ENCODE data around the gene NAT14.
A peak's percentile ranks its signal among the peaks of the same experiment; 100 is the strongest.

Gene NAT14

GRCh38 chr19:55460670-55461258, 24.2 kb upstream of the NAT14 start:
- DNase-seq (ENCODE audit: extremely low spot score) = peak; percentile 71
- ChIA-PET CTCF (no interaction called here), POLR2A (interaction anchor here (0.9 kb wide), 1 partner anchor 343 kb away, joined by 3 read pairs; the partner anchor contains the start of gene PPP1R12C)
- TF ChIP-seq SP1 (IDR thresholded peaks at IDR 0.05) = no peak
- TF ChIP-seq FOXA1 (IDR thresholded peaks at IDR 0.05) = no peak
- no peak for TF ChIP-seq FOXM1 (IDR thresholded peaks at IDR 0.05; ENCODE audit: borderline replicate concordance)
- TF ChIP-seq TARDBP (IDR thresholded peaks at IDR 0.05) = no peak
- no peak for TF ChIP-seq ZNF384 (IDR thresholded peaks at IDR 0.05)
- no peak for TF ChIP-seq ARNT (IDR thresholded peaks at IDR 0.05)
- TF ChIP-seq SUZ12 (IDR thresholded peaks at IDR 0.05) = no peak
- no peak for TF ChIP-seq FOXK2 (IDR thresholded peaks at IDR 0.05)
- no peak for TF ChIP-seq LEF1 (IDR thresholded peaks at IDR 0.05; ENCODE audit: borderline replicate concordance)
- no peak for TF ChIP-seq CTBP1 (IDR thresholded peaks at IDR 0.05; ENCODE audit: borderline replicate concordance)
- no peak for TF ChIP-seq HDGF (IDR thresholded peaks at IDR 0.05; ENCODE audit: borderline replicate concordance)
- TF ChIP-seq L3MBTL2 (conservative IDR thresholded peaks at IDR 0.05) = no peak
- no peak for TF ChIP-seq PKNOX1 (IDR thresholded peaks at IDR 0.05)

GRCh38 chr19:55461259-55461973, 23.6 kb upstream of the NAT14 start, which contains the start of gene ISOC2:
ISOC2 (minus strand) TSS chr19:55461642; CDS start chr19:55456486, 5,156 bp downstream.
- DNase-seq (ENCODE audit: extremely low spot score) = peak; percentile 96
- ChIA-PET POLR2A (interaction anchor here (0.7 to 1.4 kb wide), 8 partner anchors 9 to 392 kb away, joined by 3 to 14 read pairs (median 3); partner anchors contain the start of genes HSPBP1, PPP6R1, UBE2S and ZNF628), CTCF (no interaction called here)
- TF ChIP-seq ARNT (IDR thresholded peaks at IDR 0.05) (no peak), NFRKB (IDR thresholded peaks at IDR 0.05) (no peak), FOXA1 (IDR thresholded peaks at IDR 0.05) (no peak), PKNOX1 (IDR thresholded peaks at IDR 0.05) (peak; percentile 99), ZNF384 (IDR thresholded peaks at IDR 0.05) (no peak), SUZ12 (IDR thresholded peaks at IDR 0.05) (no peak), BHLHE40 (IDR thresholded peaks at IDR 0.05; ENCODE audit: borderline replicate concordance) (no peak), CTBP1 (IDR thresholded peaks at IDR 0.05; ENCODE audit: borderline replicate concordance) (no peak), TARDBP (IDR thresholded peaks at IDR 0.05) (no peak), ELF4 (IDR thresholded peaks at IDR 0.05) (no peak), L3MBTL2 (conservative IDR thresholded peaks at IDR 0.05) (peak; percentile 76), FOXM1 (IDR thresholded peaks at IDR 0.05; ENCODE audit: borderline replicate concordance) (no peak), FOXK2 (IDR thresholded peaks at IDR 0.05) (no peak), LEF1 (IDR thresholded peaks at IDR 0.05; ENCODE audit: borderline replicate concordance) (no peak), HDGF (IDR thresholded peaks at IDR 0.05; ENCODE audit: borderline replicate concordance) (peak; percentile 87; the same call in 1 of the 2 replicates), SP1 (IDR thresholded peaks at IDR 0.05) (peak; percentile 94)

GRCh38 chr19:55461974-55462626, 22.9 kb upstream of the NAT14 start:
- ChIA-PET POLR2A (interaction anchor here (0.7 to 1.4 kb wide), 9 partner anchors 10 to 392 kb away, joined by 3 to 14 read pairs (median 3); partner anchors contain the start of genes HSPBP1, PPP6R1, UBE2S and ZNF628), CTCF (no interaction called here)
- no peak for DNase-seq (ENCODE audit: extremely low spot score)
- no peak for TF ChIP-seq CTBP1 (IDR thresholded peaks at IDR 0.05; ENCODE audit: borderline replicate concordance)
- peak; percentile 9; the same call in 1 of the 2 replicates for TF ChIP-seq L3MBTL2 (conservative IDR thresholded peaks at IDR 0.05)
- no peak for TF ChIP-seq FOXM1 (IDR thresholded peaks at IDR 0.05; ENCODE audit: borderline replicate concordance)

GRCh38 chr19:55462722-55463121, 22.3 kb upstream of the NAT14 start:
- DNase-seq (ENCODE audit: extremely low spot score) = no peak
- POLR2A ChIA-PET = interaction anchor here (1.0 to 1.4 kb wide), 2 partner anchors 11 to 14 kb away, joined by 3 to 5 read pairs; partner anchors contain the start of gene ZNF628
- TF ChIP-seq L3MBTL2 (conservative IDR thresholded peaks at IDR 0.05) (no peak), NFRKB (IDR thresholded peaks at IDR 0.05) (no peak), PKNOX1 (IDR thresholded peaks at IDR 0.05) (no peak), TARDBP (IDR thresholded peaks at IDR 0.05) (no peak), FOXA1 (IDR thresholded peaks at IDR 0.05) (no peak), FOXK2 (IDR thresholded peaks at IDR 0.05) (no peak), SP1 (IDR thresholded peaks at IDR 0.05) (no peak), HDGF (IDR thresholded peaks at IDR 0.05; ENCODE audit: borderline replicate concordance) (no peak), BHLHE40 (IDR thresholded peaks at IDR 0.05; ENCODE audit: borderline replicate concordance) (no peak), ZNF384 (IDR thresholded peaks at IDR 0.05) (no peak), FOXM1 (IDR thresholded peaks at IDR 0.05; ENCODE audit: borderline replicate concordance) (no peak), SUZ12 (IDR thresholded peaks at IDR 0.05) (no peak), ARNT (IDR thresholded peaks at IDR 0.05) (no peak), ELF4 (IDR thresholded peaks at IDR 0.05) (no peak), LEF1 (IDR thresholded peaks at IDR 0.05; ENCODE audit: borderline replicate concordance) (no peak)
- CTCF ChIA-PET = no interaction called here

- DNase-seq (ENCODE audit: extremely low spot score) = no peak
- TF ChIP-seq TARDBP (IDR thresholded peaks at IDR 0.05) (no peak), FOXM1 (IDR thresholded peaks at IDR 0.05; ENCODE audit: borderline replicate concordance) (no peak), BHLHE40 (IDR thresholded peaks at IDR 0.05; ENCODE audit: borderline replicate concordance) (no peak)
- CTCF ChIA-PET = no interaction called here
- POLR2A ChIA-PET = no interaction called here
Measured at GRCh38 chr19:55463583-55464031, 21.4 kb upstream of the NAT14 start.

Data from HEK293T (cell line).